ENCODE results near the gene SLC6A12.

- TF ChIP-seq ARNTL (CRISPR knock-in tag; IDR thresholded peaks at IDR 0.05; ENCODE audit: borderline replicate concordance, low read depth) (no peak), ZFP30 (CRISPR knock-in tag; IDR thresholded peaks at IDR 0.05) (no peak), PATZ1 (CRISPR knock-in tag; IDR thresholded peaks at IDR 0.05; ENCODE audit: borderline replicate concordance) (no peak), OSR1 (CRISPR knock-in tag; IDR thresholded peaks at IDR 0.05) (no peak), ZFP3 (CRISPR knock-in tag; IDR thresholded peaks at IDR 0.05) (no peak), ZNF8 (CRISPR knock-in tag; IDR thresholded peaks at IDR 0.05) (no peak), CREB5 (CRISPR knock-in tag; IDR thresholded peaks at IDR 0.05; ENCODE audit: low read depth) (no peak), ZNF565 (CRISPR knock-in tag; conservative IDR thresholded peaks at IDR 0.05; ENCODE audit: low read depth) (no peak), ZNF70 (CRISPR knock-in tag; IDR thresholded peaks at IDR 0.05) (no peak), POU6F1 (CRISPR knock-in tag; IDR thresholded peaks at IDR 0.05; ENCODE audit: borderline replicate concordance, low read depth) (no peak), RARB (CRISPR knock-in tag; IDR thresholded peaks at IDR 0.05) (no peak)
These were observed 28.5 kb upstream of the SLC6A12 start for GRCh38 chr12:242496-242895.
